ENCODE measurements around the gene AJM1. TPM values are rescaled to one million over a fixed set of nuclear protein-coding genes. Genes with fewer than 3 reads are reported as not detected.
A peak's percentile ranks its signal among the peaks of the same experiment; 100 is the strongest.

AJM1 gene
- total RNA-seq, 3 donors from 2014 or later, result 7.4 to 21.6 (median 16.4) TPM

GRCh38 chr9:136849960-136850865 is 7.9 kb downstream of the AJM1 start:
- no peak overlapping the region for H3K4me3 ChIP-seq
- DNase-seq (peak; percentile 33 to 75 (median 63)), ATAC-seq (no peak)
- intact Hi-C loops (cut with DNase I, micrococcal nuclease), result no loop called here
- H3K4me1 ChIP-seq (ENCODE audit: low read depth), result peaks cover 11% of the 10 kb centered on the region
- no peaks in the 10 kb centered on the region for H3K9me3 ChIP-seq
- no peaks in the 10 kb centered on the region for H3K36me3 ChIP-seq (ENCODE audit: low read depth)
- TF ChIP-seq CTCF (IDR thresholded peaks at IDR 0.05), result no peak

GRCh38 chr9:136850866-136851775 is 8.8 kb downstream of the AJM1 start:
- intact Hi-C loops (cut with DNase I, micrococcal nuclease), result no loop called here

GRCh38 chr9:136851941-136852663 is 9.8 kb downstream of the AJM1 start, which contains the start of gene MAMDC4:
Gene MAMDC4, plus strand, starts transcription at chr9:136852346. Its CDS starts 71 bp downstream, at chr9:136852417.
- H3K4me1 ChIP-seq (ENCODE audit: low read depth), result peaks cover 9% of the 10 kb centered on the region
- no peak for TF ChIP-seq CTCF (IDR thresholded peaks at IDR 0.05)
- intact Hi-C loops (cut with DNase I, micrococcal nuclease), result no loop called here
- ATAC-seq, result no peak
- H3K4me3 ChIP-seq, result no peak within 1 kb of the TSS
- peak in 2 of 3 donors; percentile 27 to 44 for DNase-seq
- H3K36me3 ChIP-seq (ENCODE audit: low read depth), result no peaks in the 10 kb centered on the region
- no peaks in the 10 kb centered on the region for H3K9me3 ChIP-seq

More at GRCh38 chr9:136850866-136851775, 8.8 kb downstream of the AJM1 start:
- no peaks in the 10 kb centered on the region for H3K36me3 ChIP-seq (ENCODE audit: low read depth)
- DNase-seq (peak; percentile 10 to 54 (median 42)), ATAC-seq (no peak)
- H3K4me1 ChIP-seq (ENCODE audit: low read depth), result peaks cover 11% of the 10 kb centered on the region
- H3K4me3 ChIP-seq, result no peak overlapping the region
- TF ChIP-seq CTCF (IDR thresholded peaks at IDR 0.05), result no peak
- H3K9me3 ChIP-seq, result no peaks in the 10 kb centered on the region

GRCh38 chr9:136852664-136853595 is 10.7 kb downstream of the AJM1 start:
- no peak overlapping the region for H3K4me3 ChIP-seq
- H3K9me3 ChIP-seq, result no peaks in the 10 kb centered on the region
- no peak for TF ChIP-seq CTCF (IDR thresholded peaks at IDR 0.05)
- DNase-seq, result peak in 2 of 3 donors; percentile 28 to 52
- H3K4me1 ChIP-seq (ENCODE audit: low read depth), result peaks cover 16% of the 10 kb centered on the region
- H3K36me3 ChIP-seq (ENCODE audit: low read depth), result no peaks in the 10 kb centered on the region
- intact Hi-C loops (cut with DNase I, micrococcal nuclease), result no loop called here
- no peak for ATAC-seq

Data from mucosa of descending colon (tissue), 3 donors.